GM12892 (cell line): Measurements from ENCODE around the gene NARS2.

ENCODE experiments used
- POLR2A ChIP-seq: IDR thresholded peaks from 2 replicates; pipeline ENCODE4 v1.6.1; 2011; ENCODE audit warnings: low read depth, low read length, control low read depth
- TAF1 ChIP-seq: IDR thresholded peaks from 2 replicates; pipeline ENCODE4 v1.6.1; 2011; ENCODE audit warnings: low read depth, mild to moderate bottlenecking, control low read depth, low read length, borderline replicate concordance

- TF ChIP-seq POLR2A (no peak), TAF1 (no peak)
Observed at GRCh38 chr11:78586452-78587046, 11.9 kb upstream of the NARS2 start.
